ENCODE data around the gene CANT1. TPM values are rescaled to one million over a fixed set of nuclear protein-coding genes. Genes with fewer than 3 reads are reported as not detected.

Gene CANT1
- total RNA-seq, 4 donors from 2014 or later: 18.1 to 39.4 (median 28.4) TPM

GRCh38 chr17:78995022-78995760, 14.4 kb downstream of the CANT1 start:
- TF ChIP-seq POLR2A (IDR thresholded peaks at IDR 0.05): no peak
- TF ChIP-seq CTCF (IDR thresholded peaks at IDR 0.05): no peak
- DNase-seq (ENCODE audit: low spot score in 2 of 2): peak in 1 of 2 donors; percentile 68
- no peak overlapping the region for H3K4me3 ChIP-seq (ENCODE audit: low read depth, poor library complexity, severe bottlenecking)
- intact Hi-C loops (cut with DNase I; ENCODE audit: low total_unique reads): no loop called here
- 93 to 95% methylated on average over 34 of the region's 34 CpGs for WGBS, 2 donors

- no peak overlapping the region for H3K4me3 ChIP-seq (ENCODE audit: low read depth, poor library complexity, severe bottlenecking)
- 86 to 95% methylated on average over 19 to 21 of the region's 22 CpGs for WGBS, 2 donors
- DNase-seq (ENCODE audit: low spot score in 2 of 2): peak in 1 of 2 donors; percentile 76
- no peak for TF ChIP-seq CTCF (IDR thresholded peaks at IDR 0.05)
- intact Hi-C loops (cut with DNase I; ENCODE audit: low total_unique reads): loop anchor here (5.0 kb wide), 1 partner anchor 48 kb away; no protein-coding TSS in a partner anchor
Measured at GRCh38 chr17:78993981-78994671, 15.4 kb downstream of the CANT1 start.

GRCh38 chr17:78993241-78993956, 16.2 kb downstream of the CANT1 start:
- 73% methylated on average over 45 of the region's 49 CpGs for WGBS, 2 donors
- DNase-seq (ENCODE audit: low spot score in 2 of 2): peak in 1 of 2 donors; percentile 87
- TF ChIP-seq CTCF (IDR thresholded peaks at IDR 0.05) (peak in 1 of 3 donors; percentile 50), POLR2A (IDR thresholded peaks at IDR 0.05) (no peak)
- intact Hi-C loops (cut with DNase I; ENCODE audit: low total_unique reads): loop anchor here (5.0 kb wide), 1 partner anchor 49 kb away; no protein-coding TSS in a partner anchor
- no peak overlapping the region for H3K4me3 ChIP-seq (ENCODE audit: low read depth, poor library complexity, severe bottlenecking)

DNA sequence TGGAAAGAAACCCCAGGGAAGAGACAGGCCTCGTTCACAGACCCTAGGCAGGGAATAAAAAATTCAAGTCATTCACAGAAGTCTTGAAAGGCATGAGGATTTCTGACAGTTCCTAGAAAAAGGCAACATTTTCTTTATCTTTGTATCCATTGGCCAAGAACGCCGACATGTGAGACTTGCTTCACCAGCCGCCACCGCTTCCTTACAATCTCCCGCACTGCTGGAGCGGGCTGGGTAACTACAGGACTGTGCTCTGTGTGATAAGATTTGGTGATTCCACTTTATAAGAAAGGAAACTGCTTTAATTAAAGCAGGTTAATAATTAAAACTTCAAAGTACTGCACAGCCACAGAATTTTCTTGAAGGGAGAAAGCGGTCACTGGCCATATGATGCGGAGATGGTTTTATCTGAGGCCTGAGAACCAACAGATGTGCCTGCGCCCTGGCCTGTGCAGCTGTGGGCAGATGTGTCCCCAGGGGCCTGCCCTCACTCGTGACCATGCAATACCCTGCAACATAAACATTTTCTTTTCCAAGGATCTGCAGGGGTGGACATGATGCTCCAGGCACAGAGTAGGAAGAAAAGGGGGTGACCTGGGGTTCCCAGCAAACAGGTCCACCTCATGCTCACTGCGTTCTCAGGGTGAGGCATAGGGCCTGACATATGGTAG, 16.9 kb downstream of the CANT1 start:
- intact Hi-C loops (cut with DNase I; ENCODE audit: low total_unique reads): loop anchor here (5.0 kb wide), 1 partner anchor 50 kb away; no protein-coding TSS in a partner anchor
- TF ChIP-seq CTCF (IDR thresholded peaks at IDR 0.05) (no peak), POLR2A (IDR thresholded peaks at IDR 0.05) (no peak)
- H3K4me3 ChIP-seq (ENCODE audit: low read depth, poor library complexity, severe bottlenecking): no peak overlapping the region
- DNase-seq (ENCODE audit: low spot score in 2 of 2): peak in 1 of 2 donors; percentile 62
- 81 to 88% methylated on average over 12 of the region's 12 CpGs for WGBS, 2 donors

DNA sequence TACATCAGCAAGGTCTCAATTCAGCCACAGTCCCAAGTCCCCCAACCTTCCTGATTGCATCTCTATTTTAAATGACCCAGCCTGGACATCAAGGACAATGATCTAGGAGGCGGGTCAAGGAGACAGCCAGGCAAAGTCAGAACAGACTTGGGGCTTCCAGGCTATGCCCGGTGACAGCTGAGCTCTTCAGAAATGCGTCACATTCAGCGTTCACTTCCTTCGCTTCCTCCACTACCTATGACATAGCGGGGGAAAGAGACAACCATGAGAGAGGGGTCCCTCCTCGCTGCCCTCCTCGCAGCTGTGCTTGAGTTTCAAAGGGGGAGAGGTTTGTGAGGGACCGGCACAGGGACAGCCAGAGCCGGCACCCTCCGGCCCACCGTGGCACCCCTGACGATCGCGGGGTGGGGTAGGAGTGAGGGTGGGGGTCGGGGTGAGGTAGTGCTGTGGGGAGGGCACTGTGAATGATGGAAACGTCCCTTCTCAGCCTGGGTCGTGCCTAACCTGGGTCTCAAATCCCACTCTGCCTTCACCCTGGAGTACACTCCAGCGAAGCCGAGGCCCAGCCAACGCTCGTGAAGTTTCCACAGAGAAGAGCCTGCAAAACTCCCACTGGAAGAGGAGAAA, 17.5 kb downstream of the CANT1 start:
- no peak overlapping the region for H3K4me3 ChIP-seq (ENCODE audit: low read depth, poor library complexity, severe bottlenecking)
- no peak for TF ChIP-seq CTCF (IDR thresholded peaks at IDR 0.05)
- no peak for TF ChIP-seq POLR2A (IDR thresholded peaks at IDR 0.05)
- intact Hi-C loops (cut with DNase I; ENCODE audit: low total_unique reads): loop anchor here (5.0 kb wide), 1 partner anchor 50 kb away; no protein-coding TSS in a partner anchor
- 91 to 92% methylated on average over 21 to 22 of the region's 22 CpGs for WGBS, 2 donors
- peak in 1 of 2 donors; percentile 69 for DNase-seq (ENCODE audit: low spot score in 2 of 2)
